ENCODE results near the gene KCNT2. TPM values are rescaled to one million over a fixed set of nuclear protein-coding genes. Genes with fewer than 3 reads are reported as not detected.

KCNT2 gene
- total and polyA plus RNA-seq, 10 of the 15 experiments (the other 5 are each of a cell fraction or from before 2014, with no cell fraction given), result not detected

GRCh38 chr1:196593955-196594354 is 14.3 kb downstream of the KCNT2 start (continued):
- TF ChIP-seq TCF7 (IDR thresholded peaks at IDR 0.05; ENCODE audit: borderline replicate concordance) (no peak), ZNF622 (IDR thresholded peaks at IDR 0.05) (no peak), ZZZ3 (IDR thresholded peaks at IDR 0.05; ENCODE audit: control insufficient read depth, insufficient read length, low read depth) (no peak), BCL11A (IDR thresholded peaks at IDR 0.05; ENCODE audit: low read depth, low read length) (no peak), SREBF2 (IDR thresholded peaks at IDR 0.05; ENCODE audit: low read length) (no peak)

GRCh38 chr1:196590959-196591358 is 17.3 kb downstream of the KCNT2 start:
- Histone ChIP-seq H3K9me3 (replicated peaks; ENCODE audit: control insufficient read depth, insufficient read depth, low read length) (no peaks in the 10 kb centered on the region), H4K20me1 (ENCODE audit: control insufficient read depth, insufficient read depth) (no peaks in the 10 kb centered on the region), H3K4me3 (no peak overlapping the region), H3K27ac (ENCODE audit: control insufficient read depth, insufficient read depth) (no peak overlapping the region), H2AFZ (ENCODE audit: control insufficient read depth, low read depth, low read length) (no peak overlapping the region), H3K27me3 (replicated peaks in 1 of 2; ENCODE audit: control insufficient read depth in 2 of 2, insufficient read depth in 2 of 2, low read length in 1 of 2) (no peaks in the 10 kb centered on the region), H3K79me2 (ENCODE audit: control insufficient read depth, insufficient read depth, low read length) (no peaks in the 10 kb centered on the region), H3K9ac (ENCODE audit: control insufficient read depth, insufficient read depth, low read length) (no peak overlapping the region), H3K4me1 (ENCODE audit: control insufficient read depth, insufficient read depth, low read length) (no peaks in the 10 kb centered on the region), H3K4me2 (ENCODE audit: control insufficient read depth, insufficient read depth) (no peak overlapping the region), H3K36me3 (ENCODE audit: control insufficient read depth in 2 of 2, insufficient read depth in 2 of 2, low read length in 1 of 2) (no peaks in the 10 kb centered on the region)
- ChIA-PET RAD21 (ENCODE audit: unreplicated experiment) (no interaction called here), CTCF (no interaction called here), POLR2A (no interaction called here), SMC1A (ENCODE audit: uncharacterized antibody, unreplicated experiment) (no interaction called here)
- no TSS peak for BruUV-seq (replicated peaks)
- WGBS (ENCODE audit: insufficient coverage, insufficient replicate concordance, low lambda C conversion rate, missing lambda C conversion rate), result 0% methylated on average over 3 of the region's 3 CpGs
- intact Hi-C loops (cut with micrococcal nuclease; ENCODE audit: unreplicated experiment), result no loop called here
- TF ChIP-seq ASH2L (IDR thresholded peaks at IDR 0.05; ENCODE audit: borderline replicate concordance, low read depth) (no peak), ZBTB4 (CRISPR knock-in tag; IDR thresholded peaks at IDR 0.05) (no peak), RFX5 (IDR thresholded peaks at IDR 0.05; ENCODE audit: low read depth, low read length) (no peak), BMI1 (IDR thresholded peaks at IDR 0.05; ENCODE audit: borderline replicate concordance) (no peak), NFIC (IDR thresholded peaks at IDR 0.05; ENCODE audit: low read depth, low read length) (no peak)
- DNase-seq (ENCODE audit: low read depth, low spot score) (no peak), ATAC-seq (no peak), FAIRE-seq (no peak)
- in situ Hi-C loops (cut with MboI), result no loop called here

Measured in GM12878 (cell line).